Measurements from ENCODE around the gene ERGIC3. TPM values are rescaled to one million over a fixed set of nuclear protein-coding genes. Genes with fewer than 3 reads are reported as not detected.

Gene ERGIC3
- total and polyA plus RNA-seq, 2 of the 13 experiments (the other 11 are each of a cell fraction or from before 2014, with no cell fraction given): 407 to 670 TPM

DNA sequence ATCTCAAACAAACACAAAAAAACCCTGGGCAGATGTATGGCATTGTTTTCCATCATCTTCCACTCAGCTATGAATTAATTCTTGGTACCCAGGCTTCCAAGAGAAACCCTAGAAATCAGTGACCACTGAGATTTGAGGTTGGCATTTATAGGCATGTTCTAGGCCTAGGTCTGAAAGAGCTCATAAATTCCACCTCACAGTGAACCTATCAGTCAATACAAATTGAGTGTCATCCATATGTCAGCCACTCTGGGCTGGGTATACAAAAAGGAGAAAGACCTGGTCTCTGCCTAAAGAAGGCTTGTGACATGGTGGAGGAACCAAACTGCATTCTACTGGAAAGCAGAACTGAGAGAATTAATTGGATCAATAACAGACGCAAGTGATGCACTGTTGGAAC lies 42.6 kb upstream of the ERGIC3 start:
- CTCF ChIA-PET (ENCODE audit: low intra/inter-chr PET ratio, low total read pairs): no interaction called here
- Histone ChIP-seq H3K27me3 (ENCODE audit: control insufficient read depth in 1 of 2, insufficient read depth in 2 of 2, low read length in 2 of 2) (no peaks in the 10 kb centered on the region), H3K9me3 (ENCODE audit: low read length) (no peaks in the 10 kb centered on the region), H3K9ac (ENCODE audit: insufficient read depth, low read depth, low read length) (no peak overlapping the region), H3K27ac (ENCODE audit: extremely low read length, insufficient read depth, low read length) (no peak overlapping the region), H2AFZ (ENCODE audit: low read length) (no peak overlapping the region), H3K36me3 (replicated peaks in 1 of 2; ENCODE audit: control insufficient read depth in 1 of 2, insufficient read depth in 2 of 2, low read length in 2 of 2) (peaks cover 78 to 98% of the 10 kb centered on the region in 2 experiments), H3K4me1 (ENCODE audit: insufficient read depth, low read length) (no peaks in the 10 kb centered on the region), H3K4me3 (replicated peaks in 1 of 3; ENCODE audit: insufficient read depth in 1 of 3, low read depth in 2 of 3, low read length in 3 of 3) (no peak overlapping the region), H4K20me1 (ENCODE audit: insufficient read depth, low read length) (no peaks in the 10 kb centered on the region), H3K4me2 (ENCODE audit: low read depth, low read length) (no peak overlapping the region), H3K79me2 (ENCODE audit: insufficient read depth, low read length) (no peaks in the 10 kb centered on the region)
- FAIRE-seq: no peak
- DNase-seq (ENCODE audit: low spot score): no peak
- TF ChIP-seq ATF7-NPFF (CRISPR knock-in tag; IDR thresholded peaks at IDR 0.05; ENCODE audit: low read depth) (no peak), PRPF4 (IDR thresholded peaks at IDR 0.05; ENCODE audit: low read depth, low read length, poor library complexity, severe bottlenecking) (no peak)
- TF ChIP-seq, protein P1, sequence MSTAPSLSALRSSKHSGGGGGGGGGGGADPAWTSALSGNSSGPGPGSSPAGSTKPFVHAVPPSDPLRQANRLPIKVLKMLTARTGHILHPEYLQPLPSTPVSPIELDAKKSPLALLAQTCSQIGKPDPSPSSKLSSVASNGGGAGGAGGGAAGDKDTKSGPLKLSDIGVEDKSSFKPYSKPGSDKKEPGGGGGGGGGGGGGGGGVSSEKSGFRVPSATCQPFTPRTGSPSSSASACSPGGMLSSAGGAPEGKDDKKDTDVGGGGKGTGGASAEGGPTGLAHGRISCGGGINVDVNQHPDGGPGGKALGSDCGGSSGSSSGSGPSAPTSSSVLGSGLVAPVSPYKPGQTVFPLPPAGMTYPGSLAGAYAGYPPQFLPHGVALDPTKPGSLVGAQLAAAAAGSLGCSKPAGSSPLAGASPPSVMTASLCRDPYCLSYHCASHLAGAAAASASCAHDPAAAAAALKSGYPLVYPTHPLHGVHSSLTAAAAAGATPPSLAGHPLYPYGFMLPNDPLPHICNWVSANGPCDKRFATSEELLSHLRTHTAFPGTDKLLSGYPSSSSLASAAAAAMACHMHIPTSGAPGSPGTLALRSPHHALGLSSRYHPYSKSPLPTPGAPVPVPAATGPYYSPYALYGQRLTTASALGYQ (CRISPR knock-in tag; IDR thresholded peaks at IDR 0.05): no peak
- ATAC-seq: no peak
- POLR2A ChIA-PET: interaction anchor here (1.4 kb wide), 1 partner anchor 25 kb away, joined by 3 read pairs; no protein-coding TSS in a partner anchor
- in situ Hi-C loops (cut with HindIII; ENCODE audit: extremely low pct_ligation_motif_present, low pct_unique_long_range_greater_than_20kb): no loop called here
- 96% methylated on average over 1 of the region's 1 CpG for WGBS (ENCODE audit: low lambda C conversion rate)
- no TSS peak for BruUV-seq (replicated peaks)
- intact Hi-C loops (cut with micrococcal nuclease; ENCODE audit: unreplicated experiment): no loop called here

DNA sequence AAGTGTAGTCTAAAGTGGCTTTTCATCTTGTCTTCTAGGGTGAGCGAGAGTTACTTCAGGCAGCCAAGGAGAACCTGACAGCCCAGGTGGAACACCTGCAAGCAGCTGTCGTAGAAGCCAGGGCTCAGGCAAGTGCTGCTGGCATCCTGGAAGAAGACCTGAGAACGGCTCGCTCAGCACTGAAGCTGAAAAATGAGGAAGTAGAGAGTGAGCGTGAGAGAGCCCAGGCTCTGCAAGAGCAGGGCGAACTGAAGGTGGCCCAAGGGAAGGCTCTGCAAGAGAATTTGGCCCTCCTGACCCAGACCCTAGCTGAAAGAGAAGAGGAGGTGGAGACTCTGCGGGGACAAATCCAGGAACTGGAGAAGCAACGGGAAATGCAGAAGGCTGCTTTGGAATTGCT lies 39.5 kb upstream of the ERGIC3 start:
- no peak overlapping the region for H3K27ac ChIP-seq (ENCODE audit: extremely low read length, insufficient read depth, low read length)
- no peak overlapping the region for H3K4me2 ChIP-seq (ENCODE audit: low read depth, low read length)
- ChIA-PET POLR2A (no interaction called here), CTCF (ENCODE audit: low intra/inter-chr PET ratio, low total read pairs) (no interaction called here)
- H3K9me3 ChIP-seq (ENCODE audit: low read length): no peaks in the 10 kb centered on the region
- WGBS (ENCODE audit: low lambda C conversion rate): 95% methylated on average over 8 of the region's 8 CpGs
- peaks cover 9% of the 10 kb centered on the region; the same call in 1 of the 2 replicates for H3K4me1 ChIP-seq (ENCODE audit: insufficient read depth, low read length)
- in situ Hi-C loops (cut with HindIII; ENCODE audit: extremely low pct_ligation_motif_present, low pct_unique_long_range_greater_than_20kb) (no loop called here), intact Hi-C loops (cut with micrococcal nuclease; ENCODE audit: unreplicated experiment) (no loop called here)
- H3K36me3 ChIP-seq (replicated peaks in 1 of 2; ENCODE audit: control insufficient read depth in 1 of 2, insufficient read depth in 2 of 2, low read length in 2 of 2): peaks cover 72 to 98% of the 10 kb centered on the region in 2 experiments
- H2AFZ ChIP-seq (ENCODE audit: low read length): no peak overlapping the region
- no peak overlapping the region for H3K9ac ChIP-seq (ENCODE audit: insufficient read depth, low read depth, low read length)
- FAIRE-seq (no peak), ATAC-seq (no peak), DNase-seq (ENCODE audit: low spot score) (no peak)
- no peaks in the 10 kb centered on the region for H3K27me3 ChIP-seq (ENCODE audit: control insufficient read depth in 1 of 2, insufficient read depth in 2 of 2, low read length in 2 of 2)
- H3K4me3 ChIP-seq (replicated peaks in 1 of 3; ENCODE audit: insufficient read depth in 1 of 3, low read depth in 2 of 3, low read length in 3 of 3): no peak overlapping the region
- BruUV-seq (replicated peaks): no TSS peak
- H3K79me2 ChIP-seq (ENCODE audit: insufficient read depth, low read length): no peaks in the 10 kb centered on the region
- no peaks in the 10 kb centered on the region for H4K20me1 ChIP-seq (ENCODE audit: insufficient read depth, low read length)
- TF ChIP-seq ZNF878 (CRISPR knock-in tag; IDR thresholded peaks at IDR 0.05) (no peak), ZNF761 (CRISPR knock-in tag; conservative IDR thresholded peaks at IDR 0.05) (no peak), ZNF235 (CRISPR knock-in tag; IDR thresholded peaks at IDR 0.05; ENCODE audit: borderline replicate concordance) (no peak), KAT2B (IDR thresholded peaks at IDR 0.05; ENCODE audit: borderline replicate concordance, low read depth, low read length) (no peak), TMF1 (CRISPR knock-in tag; IDR thresholded peaks at IDR 0.05; ENCODE audit: low read depth) (no peak), CBX1 (IDR thresholded peaks at IDR 0.05; ENCODE audit: low read depth) (no peak), ZNF644 (CRISPR knock-in tag; IDR thresholded peaks at IDR 0.05; ENCODE audit: low read depth) (no peak), HNRNPL (IDR thresholded peaks at IDR 0.05; ENCODE audit: low read depth, low read length) (no peak), ZNF816 (CRISPR knock-in tag; IDR thresholded peaks at IDR 0.05; ENCODE audit: borderline replicate concordance) (no peak), ZSCAN29 (CRISPR knock-in tag; conservative IDR thresholded peaks at IDR 0.05) (no peak)
- TF ChIP-seq, protein P2, sequence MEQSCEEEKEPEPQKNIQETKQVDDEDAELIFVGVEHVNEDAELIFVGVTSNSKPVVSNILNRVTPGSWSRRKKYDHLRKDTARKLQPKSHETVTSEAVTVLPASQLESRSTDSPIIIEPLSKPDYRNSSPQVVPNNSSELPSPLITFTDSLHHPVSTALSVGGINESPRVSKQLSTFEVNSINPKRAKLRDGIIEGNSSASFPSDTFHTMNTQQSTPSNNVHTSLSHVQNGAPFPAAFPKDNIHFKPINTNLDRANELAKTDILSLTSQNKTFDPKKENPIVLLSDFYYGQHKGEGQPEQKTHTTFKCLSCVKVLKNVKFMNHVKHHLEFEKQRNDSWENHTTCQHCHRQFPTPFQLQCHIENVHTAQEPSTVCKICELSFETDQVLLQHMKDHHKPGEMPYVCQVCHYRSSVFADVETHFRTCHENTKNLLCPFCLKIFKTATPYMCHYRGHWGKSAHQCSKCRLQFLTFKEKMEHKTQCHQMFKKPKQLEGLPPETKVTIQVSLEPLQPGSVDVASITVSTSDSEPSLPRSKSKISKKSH (CRISPR knock-in tag; IDR thresholded peaks at IDR 0.05; ENCODE audit: borderline replicate concordance): no peak
- TF ChIP-seq, protein P3, sequence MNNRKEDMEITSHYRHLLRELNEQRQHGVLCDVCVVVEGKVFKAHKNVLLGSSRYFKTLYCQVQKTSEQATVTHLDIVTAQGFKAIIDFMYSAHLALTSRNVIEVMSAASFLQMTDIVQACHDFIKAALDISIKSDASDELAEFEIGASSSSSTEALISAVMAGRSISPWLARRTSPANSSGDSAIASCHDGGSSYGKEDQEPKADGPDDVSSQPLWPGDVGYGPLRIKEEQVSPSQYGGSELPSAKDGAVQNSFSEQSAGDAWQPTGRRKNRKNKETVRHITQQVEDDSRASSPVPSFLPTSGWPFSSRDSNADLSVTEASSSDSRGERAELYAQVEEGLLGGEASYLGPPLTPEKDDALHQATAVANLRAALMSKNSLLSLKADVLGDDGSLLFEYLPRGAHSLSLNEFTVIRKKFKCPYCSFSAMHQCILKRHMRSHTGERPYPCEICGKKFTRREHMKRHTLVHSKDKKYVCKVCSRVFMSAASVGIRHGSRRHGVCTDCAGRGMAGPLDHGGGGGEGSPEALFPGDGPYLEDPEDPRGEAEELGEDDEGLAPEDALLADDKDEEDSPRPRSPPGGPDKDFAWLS (CRISPR knock-in tag; IDR thresholded peaks at IDR 0.05; ENCODE audit: borderline replicate concordance): no peak
